ENCODE measurements around the gene SSR3.
A peak's percentile ranks its signal among the peaks of the same experiment; 100 is the strongest.
"Not testable (repeated sequence)": the region's sequence is repeated elsewhere in the genome, so short reads cannot be mapped to it uniquely, and the experiment has no call there.

SSR3 gene

GRCh38 chr3:156582532-156583183, 27.7 kb upstream of the SSR3 start:
- DNase-seq (ENCODE audit: low spot score in 2 of 2) (no peak), ATAC-seq (no peak)
- H3K4me3 Mint-ChIP-seq: no peak overlapping the region
- no peaks in the 10 kb centered on the region for H3K36me3 Mint-ChIP-seq
- H3K4me1 Mint-ChIP-seq: peaks cover 6% of the 10 kb centered on the region
- H3K9me3 Mint-ChIP-seq: no peaks in the 10 kb centered on the region
- H3K27ac Mint-ChIP-seq: no peak overlapping the region

GRCh38 chr3:156581954-156582353, 27.0 kb upstream of the SSR3 start:
- H3K4me1 Mint-ChIP-seq: peaks cover 6% of the 10 kb centered on the region
- no peak overlapping the region for H3K4me3 Mint-ChIP-seq
- H3K27ac Mint-ChIP-seq: no peak overlapping the region
- H3K9me3 Mint-ChIP-seq: no peaks in the 10 kb centered on the region
- no peak for ATAC-seq
- H3K36me3 Mint-ChIP-seq: no peaks in the 10 kb centered on the region
- DNase-seq (ENCODE audit: low spot score in 2 of 2): no peak

GRCh38 chr3:156581033-156581432, 26.1 kb upstream of the SSR3 start:
- H3K9me3 Mint-ChIP-seq: no peaks in the 10 kb centered on the region
- no peak overlapping the region for H3K27ac Mint-ChIP-seq
- no peak overlapping the region for H3K4me3 Mint-ChIP-seq
- H3K36me3 Mint-ChIP-seq: no peaks in the 10 kb centered on the region
- no peak for ATAC-seq
- DNase-seq (ENCODE audit: low spot score in 2 of 2): no peak
- peaks cover 6% of the 10 kb centered on the region for H3K4me1 Mint-ChIP-seq

GRCh38 chr3:156579427-156579851, 24.5 kb upstream of the SSR3 start:
- Mint-ChIP-seq H3K4me1 (peaks cover 6% of the 10 kb centered on the region), H3K36me3 (no peaks in the 10 kb centered on the region), H3K4me3 (no peak overlapping the region), H3K27ac (no peak overlapping the region), H3K9me3 (no peaks in the 10 kb centered on the region)
- ATAC-seq: no peak
- no peak for DNase-seq (ENCODE audit: low spot score in 2 of 2)

- no peaks in the 10 kb centered on the region for H3K36me3 Mint-ChIP-seq
- no peaks in the 10 kb centered on the region for H3K9me3 Mint-ChIP-seq
- H3K4me3 Mint-ChIP-seq: no peak overlapping the region
- DNase-seq (ENCODE audit: low spot score in 2 of 2) (no peak), ATAC-seq (peak; percentile 71)
- no peaks in the 10 kb centered on the region for H3K4me1 Mint-ChIP-seq
- H3K27ac Mint-ChIP-seq: no peak overlapping the region
These were observed 22.8 kb upstream of the SSR3 start for GRCh38 chr3:156577736-156578135.

- no peak for DNase-seq (ENCODE audit: low spot score in 2 of 2)
- H3K27ac Mint-ChIP-seq: no peak overlapping the region
- no peaks in the 10 kb centered on the region for H3K36me3 Mint-ChIP-seq
- H3K9me3 Mint-ChIP-seq: no peaks in the 10 kb centered on the region
- no peak overlapping the region for H3K4me3 Mint-ChIP-seq
- no peak for ATAC-seq
- no peaks in the 10 kb centered on the region for H3K4me1 Mint-ChIP-seq
These were observed 21.9 kb upstream of the SSR3 start for GRCh38 chr3:156576651-156577348.

GRCh38 chr3:156576051-156576450, 21.1 kb upstream of the SSR3 start:
- Mint-ChIP-seq H3K4me1 (no peaks in the 10 kb centered on the region), H3K9me3 (no peaks in the 10 kb centered on the region), H3K4me3 (no peak overlapping the region), H3K27ac (no peak overlapping the region), H3K36me3 (no peaks in the 10 kb centered on the region)
- no peak for DNase-seq (ENCODE audit: low spot score in 2 of 2)
- ATAC-seq: no peak

- Mint-ChIP-seq H3K27ac (no peak overlapping the region), H3K36me3 (no peaks in the 10 kb centered on the region), H3K4me1 (no peaks in the 10 kb centered on the region), H3K4me3 (no peak overlapping the region), H3K9me3 (no peaks in the 10 kb centered on the region)
- DNase-seq (ENCODE audit: low spot score in 2 of 2): no peak
- no peak for ATAC-seq
These were observed 20.7 kb upstream of the SSR3 start for GRCh38 chr3:156575641-156576040.

- not testable (repeated sequence) for DNase-seq (ENCODE audit: low spot score in 2 of 2); H3K4me3 Mint-ChIP-seq; ATAC-seq; H3K9me3 Mint-ChIP-seq; H3K36me3 Mint-ChIP-seq; H3K27ac Mint-ChIP-seq
- H3K4me1 Mint-ChIP-seq: peaks cover 12% of the 10 kb centered on the region
These were observed 15.0 kb upstream of the SSR3 start for GRCh38 chr3:156569881-156570280.

- H3K36me3 Mint-ChIP-seq; H3K27ac Mint-ChIP-seq; DNase-seq (ENCODE audit: low spot score in 2 of 2); H3K9me3 Mint-ChIP-seq; H3K4me3 Mint-ChIP-seq; ATAC-seq: not testable (repeated sequence)
- H3K4me1 Mint-ChIP-seq: peaks cover 12% of the 10 kb centered on the region
These were observed 14.1 kb upstream of the SSR3 start for GRCh38 chr3:156569016-156569415.

- DNase-seq (ENCODE audit: low spot score in 2 of 2) (no peak), ATAC-seq (no peak)
- no peak overlapping the region for H3K27ac Mint-ChIP-seq
- peaks cover under 1% of the 10 kb centered on the region for H3K4me1 Mint-ChIP-seq
- no peak overlapping the region for H3K4me3 Mint-ChIP-seq
- no peaks in the 10 kb centered on the region for H3K36me3 Mint-ChIP-seq
- no peaks in the 10 kb centered on the region for H3K9me3 Mint-ChIP-seq
These were observed 9.2 kb upstream of the SSR3 start for GRCh38 chr3:156563900-156564682.

GRCh38 chr3:156562486-156562885, 7.6 kb upstream of the SSR3 start:
- H3K36me3 Mint-ChIP-seq; ATAC-seq; H3K4me3 Mint-ChIP-seq; H3K9me3 Mint-ChIP-seq; H3K27ac Mint-ChIP-seq; DNase-seq (ENCODE audit: low spot score in 2 of 2); H3K4me1 Mint-ChIP-seq: not testable (repeated sequence)

- ATAC-seq (no peak), DNase-seq (ENCODE audit: low spot score in 2 of 2) (no peak)
- Mint-ChIP-seq H3K4me3 (no peak overlapping the region), H3K27ac (no peak overlapping the region), H3K36me3 (no peaks in the 10 kb centered on the region), H3K9me3 (no peaks in the 10 kb centered on the region), H3K4me1 (no peaks in the 10 kb centered on the region)
These were observed 6.6 kb upstream of the SSR3 start for GRCh38 chr3:156561533-156561932.

- H3K4me1 Mint-ChIP-seq: peaks cover 7% of the 10 kb centered on the region
- ATAC-seq: no peak
- H3K9me3 Mint-ChIP-seq: no peaks in the 10 kb centered on the region
These were observed 4.4 kb upstream of the SSR3 start for GRCh38 chr3:156559321-156559720.

GRCh38 chr3:156558389-156558788, 3.5 kb upstream of the SSR3 start:
- Mint-ChIP-seq H3K4me1 (peaks cover 13% of the 10 kb centered on the region), H3K27ac (no peak overlapping the region), H3K9me3 (no peaks in the 10 kb centered on the region), H3K4me3 (no peak overlapping the region), H3K36me3 (peaks cover 7% of the 10 kb centered on the region)
- ATAC-seq (no peak), DNase-seq (ENCODE audit: low spot score in 2 of 2) (no peak)

More at GRCh38 chr3:156559321-156559720, 4.4 kb upstream of the SSR3 start:
- DNase-seq (ENCODE audit: low spot score in 2 of 2): no peak
- no peak overlapping the region for H3K4me3 Mint-ChIP-seq
- no peak overlapping the region for H3K27ac Mint-ChIP-seq
- peaks cover 7% of the 10 kb centered on the region for H3K36me3 Mint-ChIP-seq

- ATAC-seq (no peak), DNase-seq (ENCODE audit: low spot score in 2 of 2) (no peak)
- Mint-ChIP-seq H3K4me3 (peak overlapping the region; percentile 90), H3K4me1 (peaks cover 42% of the 10 kb centered on the region), H3K27ac (peak overlapping the region; percentile 96), H3K9me3 (no peaks in the 10 kb centered on the region), H3K36me3 (peaks cover 46% of the 10 kb centered on the region)
These were observed 439 bp downstream of the SSR3 start for GRCh38 chr3:156554515-156554841.
